GM12874 (cell line): ENCODE data around the gene KLF9.

ENCODE experiments used
- CTCF ChIP-seq: IDR thresholded peaks from 2 replicates; pipeline ENCODE4 v1.5.1; 2011; ENCODE audit warnings: low read depth, mild to moderate bottlenecking, control low read depth, low read length, moderate library complexity; ENCODE audit not compliant: insufficient read depth

Gene KLF9

GRCh38 chr9:70390933-70391341 lies 23.5 kb downstream of the KLF9 start:
- TF ChIP-seq CTCF, result no peak

- no peak for TF ChIP-seq CTCF
These were observed 24.7 kb downstream of the KLF9 start for GRCh38 chr9:70389621-70390266.

DNA sequence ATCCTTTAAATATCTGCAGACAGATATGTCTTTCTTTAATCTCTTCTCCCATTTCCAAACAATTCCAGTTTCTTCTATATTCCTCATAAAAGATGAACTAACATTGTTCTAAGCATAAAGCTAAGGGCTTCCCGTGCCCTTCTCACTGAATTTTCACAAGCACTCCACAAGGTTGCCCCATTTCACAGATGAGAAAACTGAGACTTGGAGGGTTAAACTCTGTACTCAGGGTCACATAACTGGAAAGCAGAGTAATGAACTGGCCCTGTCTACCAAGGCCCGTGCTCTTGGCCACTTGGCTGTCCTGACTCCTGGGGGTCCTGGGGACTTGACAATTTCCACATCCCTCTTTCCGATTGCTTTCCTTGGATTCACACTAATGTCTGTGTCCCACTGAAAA lies 25.3 kb downstream of the KLF9 start:
- TF ChIP-seq CTCF, result no peak

DNA sequence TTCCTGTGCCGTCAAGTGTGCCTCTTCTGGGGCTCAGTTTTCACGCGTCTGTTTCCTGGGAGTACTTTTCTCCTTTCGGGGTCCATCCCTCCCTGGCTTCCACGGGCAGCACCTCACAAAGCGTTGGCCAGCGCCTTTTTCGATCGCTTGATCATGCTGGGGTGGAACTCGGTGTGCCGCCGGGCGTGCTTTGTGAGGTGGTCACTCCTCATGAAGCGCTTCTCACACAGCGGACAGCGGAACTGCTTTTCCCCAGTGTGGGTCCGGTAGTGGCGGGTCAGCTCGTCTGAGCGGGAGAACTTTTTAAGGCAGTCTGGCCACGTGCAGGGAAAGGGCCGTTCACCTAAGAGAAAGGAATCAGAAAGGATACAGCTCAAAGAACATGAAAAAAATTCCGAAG lies 26.8 kb downstream of the KLF9 start:
- no peak for TF ChIP-seq CTCF

GRCh38 chr9:70385426-70385825 lies 29.0 kb downstream of the KLF9 start:
- no peak for TF ChIP-seq CTCF

- no peak for TF ChIP-seq CTCF
These were observed 31.5 kb downstream of the KLF9 start for GRCh38 chr9:70382709-70383605.

GRCh38 chr9:70382046-70382708 lies 32.3 kb downstream of the KLF9 start:
- no peak for TF ChIP-seq CTCF
